GM12872 (cell line): ENCODE measurements around the gene GLYATL1B.

ENCODE experiments used
- CTCF ChIP-seq: IDR thresholded peaks from 3 replicates; pipeline ENCODE4 v1.5.1; 2011; ENCODE audit warnings: low read depth, mild to moderate bottlenecking, low read length, moderate library complexity; ENCODE audit not compliant: insufficient read depth

The GLYATL1B gene

GRCh38 chr11:59112494-59112893 lies 26.4 kb downstream of the GLYATL1B start:
- TF ChIP-seq CTCF, result no peak

- TF ChIP-seq CTCF, result no peak
Measured at GRCh38 chr11:59114344-59114743, 28.2 kb downstream of the GLYATL1B start.

- TF ChIP-seq CTCF, result no peak
Measured at GRCh38 chr11:59115553-59115952, 29.4 kb downstream of the GLYATL1B start.

- TF ChIP-seq CTCF, result no peak
Measured at GRCh38 chr11:59117774-59118173, 31.7 kb downstream of the GLYATL1B start.

GRCh38 chr11:59119826-59120225 lies 33.7 kb downstream of the GLYATL1B start:
- no peak for TF ChIP-seq CTCF

- peak; percentile 99 for TF ChIP-seq CTCF
Measured at GRCh38 chr11:59135648-59136461, 49.7 kb downstream of the GLYATL1B start.

- TF ChIP-seq CTCF, result no peak
Measured at GRCh38 chr11:59137190-59137589, 51.1 kb downstream of the GLYATL1B start.
